Cerebellar cortex (tissue), 1 donor: ENCODE measurements around the gene PSMD1.
"Not testable (repeated sequence)": the region's sequence is repeated elsewhere in the genome, so short reads cannot be mapped to it uniquely, and the experiment has no call there.

Experiments
- DNase-seq: peaks from one replicate; pipeline ENCODE4 v3.0.0-alpha.2; 2015; ENCODE audit warnings: low spot score

The PSMD1 gene

DNA sequence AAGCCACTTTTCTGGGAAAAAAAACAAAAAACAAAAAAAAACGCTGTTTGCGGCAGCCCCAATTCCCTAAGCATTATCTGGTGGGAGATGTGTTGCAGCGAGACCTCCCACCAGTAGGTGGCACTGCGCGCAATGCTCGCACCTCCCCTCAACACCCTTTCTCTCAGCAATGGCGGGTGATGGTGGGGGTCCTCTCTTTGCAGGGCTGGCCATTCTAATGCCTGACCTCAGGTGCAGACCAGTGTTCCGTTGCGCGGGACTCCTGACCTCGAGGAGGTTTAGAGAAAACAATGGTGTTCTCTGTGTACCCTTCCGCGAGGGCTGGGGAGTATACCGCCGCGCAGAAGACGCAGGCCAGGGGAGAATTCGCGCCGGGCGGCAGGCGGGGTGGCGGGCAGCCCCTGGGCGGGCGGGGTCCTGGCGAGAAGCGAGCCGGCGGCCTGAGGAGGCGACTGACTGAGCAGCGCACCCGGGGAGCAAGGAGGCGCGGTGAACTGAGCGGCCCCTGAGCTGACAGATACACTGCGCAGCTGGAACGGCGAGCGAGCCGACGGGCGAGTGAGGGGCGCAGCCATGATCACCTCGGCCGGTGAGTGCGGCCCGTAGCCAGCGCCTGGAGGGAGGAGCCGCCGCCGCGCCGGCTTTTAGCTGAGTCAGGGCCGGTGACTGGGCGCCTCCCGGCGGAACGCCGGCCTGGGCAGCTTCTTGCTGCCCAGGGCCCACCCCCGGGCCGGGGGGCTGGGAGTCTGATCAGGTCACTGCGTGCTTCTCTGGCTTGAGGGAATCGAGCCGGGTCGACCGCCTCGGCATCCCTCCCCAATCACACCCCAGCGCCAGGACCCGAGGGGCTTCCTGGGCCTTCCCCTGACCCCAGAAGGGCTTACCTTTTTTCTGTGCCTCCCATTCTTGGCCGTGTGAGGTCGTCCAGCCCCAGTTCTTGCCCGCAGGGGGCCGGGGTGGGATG lies at the start of gene PSMD1:
PSMD1 (plus strand) TSS at position 415 of the 964 bp plus-strand sequence; CDS start at position 574, 159 bp downstream.
- peak; percentile 92 for DNase-seq

DNA sequence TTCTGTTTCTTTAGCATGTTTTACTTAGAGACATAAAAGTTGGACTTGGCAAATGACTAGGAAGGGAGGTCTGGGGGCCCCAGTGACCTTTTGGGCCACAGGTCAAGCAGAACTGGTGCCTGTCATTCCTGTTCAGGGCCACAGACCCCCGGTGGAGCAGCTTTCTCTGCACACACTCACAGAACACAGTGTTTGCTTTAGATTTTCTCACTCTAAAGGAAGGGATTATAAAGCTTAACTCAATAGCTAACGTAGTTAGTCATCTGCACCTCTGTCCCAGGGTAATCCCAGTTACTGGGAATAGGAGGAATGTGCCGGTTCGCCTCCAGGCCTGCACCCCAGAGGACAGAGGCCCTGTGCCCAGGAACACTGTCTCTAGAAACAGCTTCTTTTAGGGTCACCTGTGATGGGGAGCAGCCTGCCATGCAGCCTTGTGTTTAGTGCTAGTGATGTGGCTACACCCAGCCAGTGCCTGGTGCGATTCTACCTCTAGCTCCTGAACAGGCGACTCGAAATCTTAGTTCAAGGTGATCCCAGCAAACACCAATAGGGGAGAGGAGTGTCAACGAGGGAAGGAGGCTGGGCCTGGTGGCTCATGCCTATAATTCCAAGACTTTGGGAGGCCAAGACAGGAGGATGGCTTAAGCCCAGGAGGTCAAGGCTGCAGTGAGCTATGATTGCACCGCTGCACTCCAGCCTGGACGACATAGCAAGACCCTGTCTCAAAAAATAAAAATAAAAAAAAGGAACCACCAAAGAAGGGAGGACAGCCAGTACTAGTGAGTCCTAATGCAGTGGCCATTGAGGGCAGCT lies 49.2 kb upstream of the PSMD1 start:
- no peak for DNase-seq

DNA sequence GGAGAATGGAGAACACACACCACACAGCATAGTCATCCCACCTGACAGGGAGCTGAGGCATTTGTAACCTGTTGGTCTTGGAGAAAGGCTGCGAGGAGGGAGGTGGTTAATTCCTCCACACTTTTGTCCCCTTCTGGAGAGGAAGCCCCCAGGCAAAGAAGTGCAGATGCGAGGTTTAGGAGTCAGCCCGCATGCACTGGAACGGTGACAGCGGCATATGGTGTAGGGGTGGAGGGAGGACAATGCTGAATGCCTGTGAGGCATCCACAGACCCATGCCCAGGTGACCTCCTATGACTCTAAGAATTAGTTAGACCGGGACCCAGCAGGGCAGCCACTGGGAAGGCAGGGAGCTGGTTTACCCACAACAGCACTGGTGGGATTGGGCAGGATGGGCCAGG lies 48.5 kb upstream of the PSMD1 start:
- no peak for DNase-seq

DNA sequence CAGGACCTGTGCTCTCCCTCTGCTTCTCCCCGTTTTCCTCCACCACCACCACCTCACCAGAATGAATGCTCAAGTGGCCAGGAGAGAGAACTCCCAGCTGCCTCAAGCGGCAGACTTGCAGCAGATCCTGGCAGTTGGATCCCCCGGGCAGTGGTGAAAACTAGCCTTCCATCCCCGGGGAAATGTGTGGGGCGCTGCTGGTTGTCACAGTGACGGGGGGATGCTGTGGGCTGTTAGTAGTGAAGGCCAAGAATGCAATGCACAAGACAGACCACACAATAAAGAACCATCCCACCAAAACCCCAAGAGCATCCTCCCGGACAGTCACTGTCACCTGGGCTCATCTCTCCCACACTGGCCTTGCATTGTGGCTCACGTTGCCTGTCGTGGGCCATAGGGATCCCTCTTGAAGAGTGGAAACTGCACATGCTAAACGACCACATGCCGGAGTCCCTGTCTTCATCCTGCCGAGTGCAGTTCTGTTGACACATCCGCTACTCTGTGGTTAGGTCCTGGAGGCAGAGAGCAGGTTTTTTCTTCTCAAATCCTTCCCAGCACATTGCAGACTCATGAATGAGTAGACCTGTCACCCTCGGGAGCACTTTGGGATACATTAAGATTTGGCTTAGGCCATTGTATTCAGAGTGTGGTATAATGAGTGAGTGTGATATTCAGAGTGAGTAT lies 47.3 kb upstream of the PSMD1 start:
- DNase-seq = no peak

DNA sequence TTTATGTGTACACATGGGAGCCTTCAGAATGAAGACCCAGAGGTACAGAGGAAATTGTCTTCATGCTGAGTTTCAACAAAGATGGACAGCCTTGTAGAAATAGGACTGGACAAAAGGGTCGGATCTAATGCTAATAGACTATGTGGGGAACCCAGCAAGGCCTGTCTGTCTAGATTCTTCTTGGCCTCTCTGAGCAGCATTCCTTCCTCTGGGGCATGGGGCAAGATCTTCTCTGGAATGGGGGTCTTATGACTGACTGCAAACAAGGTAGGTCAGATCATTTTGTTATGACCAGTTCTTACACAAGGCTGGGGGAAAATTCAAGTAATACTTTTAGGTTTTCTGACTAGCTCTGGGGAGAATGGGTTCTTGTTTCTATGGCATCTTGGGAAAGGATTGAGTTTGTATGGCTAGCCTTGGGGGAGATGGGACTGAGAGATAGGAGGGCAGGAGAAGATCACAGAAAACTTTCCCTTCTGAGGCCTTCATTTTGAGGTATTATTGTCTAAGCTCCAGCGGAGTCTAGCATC lies 46.4 kb upstream of the PSMD1 start:
- no peak for DNase-seq

DNA sequence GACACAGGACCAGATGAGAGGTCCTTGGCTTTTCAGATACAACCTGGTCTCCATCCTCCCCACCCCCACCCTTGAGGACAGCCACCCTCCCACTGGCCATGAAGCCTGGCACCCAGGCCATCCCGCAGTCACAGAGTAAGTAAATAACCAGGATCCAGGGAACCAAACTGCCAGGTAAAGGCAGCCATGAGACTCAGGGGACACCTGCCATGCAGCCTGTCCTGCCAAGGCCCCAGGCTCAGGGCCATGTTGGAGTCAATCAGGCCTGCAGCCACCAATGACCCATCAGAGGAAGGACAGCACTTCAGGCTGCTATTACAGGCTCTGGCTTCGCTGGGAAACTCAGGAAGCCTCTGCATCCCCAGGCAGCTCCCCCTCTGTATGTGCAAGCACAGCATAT lies 45.1 kb upstream of the PSMD1 start:
- no peak for DNase-seq

DNA sequence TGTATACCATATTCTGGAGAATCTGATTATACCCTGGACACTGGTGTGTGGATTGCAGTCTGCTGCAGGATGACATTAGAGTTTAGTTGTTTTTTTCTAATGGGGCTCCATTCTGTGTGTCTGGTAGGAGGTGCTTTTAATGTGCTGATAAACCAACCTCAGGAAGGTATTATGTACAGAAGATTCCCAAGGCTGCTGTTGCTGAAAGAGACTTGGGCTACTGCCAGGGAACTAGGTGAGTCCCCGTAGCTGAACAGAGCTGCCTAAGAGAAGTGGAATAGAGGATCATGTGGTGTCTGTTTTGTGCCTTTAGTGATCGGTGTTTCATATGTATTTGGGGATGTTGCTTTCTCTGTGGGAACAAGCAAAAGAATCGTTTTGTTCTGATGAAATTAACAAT lies 44.2 kb upstream of the PSMD1 start:
- DNase-seq = no peak

DNA sequence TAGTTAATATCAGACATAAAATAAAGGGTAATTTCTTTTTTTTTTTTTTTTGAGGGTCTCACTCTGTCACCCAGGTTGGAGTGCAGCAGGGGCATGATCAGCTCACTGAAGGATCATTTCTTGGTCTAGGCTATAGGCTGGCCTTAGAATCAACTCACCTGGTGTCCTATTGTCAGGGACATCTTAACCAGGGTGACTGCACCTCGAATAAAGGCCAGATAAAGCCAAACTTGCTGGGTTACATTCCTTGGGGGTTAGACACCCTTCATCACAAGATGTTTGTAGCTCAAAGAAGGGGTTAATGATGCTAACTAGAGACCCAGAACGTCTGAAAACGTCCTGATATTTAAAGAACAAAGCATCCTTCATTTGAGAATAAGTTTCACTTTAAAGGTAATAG lies 42.8 kb upstream of the PSMD1 start:
- DNase-seq = no peak

DNA sequence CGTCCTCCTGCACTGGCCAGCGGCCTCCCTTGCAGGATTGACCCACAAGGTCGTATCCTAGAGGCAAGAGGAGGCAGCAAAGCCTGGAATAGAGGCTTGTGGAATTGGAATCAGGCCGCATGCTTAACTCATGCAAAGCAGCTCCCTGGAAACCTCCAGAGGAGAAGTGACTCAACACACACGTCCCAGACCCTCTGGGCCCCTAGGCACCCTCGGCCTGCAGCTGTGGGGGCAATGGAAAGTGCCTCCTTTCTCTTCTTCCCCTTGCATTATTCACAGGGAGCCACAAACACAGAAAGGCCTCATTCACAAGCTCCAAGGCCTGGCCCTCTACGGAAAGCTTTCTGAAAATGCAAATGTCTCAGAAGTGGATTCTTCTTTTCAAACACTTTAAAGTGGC lies 41.2 kb upstream of the PSMD1 start:
- no peak for DNase-seq

DNA sequence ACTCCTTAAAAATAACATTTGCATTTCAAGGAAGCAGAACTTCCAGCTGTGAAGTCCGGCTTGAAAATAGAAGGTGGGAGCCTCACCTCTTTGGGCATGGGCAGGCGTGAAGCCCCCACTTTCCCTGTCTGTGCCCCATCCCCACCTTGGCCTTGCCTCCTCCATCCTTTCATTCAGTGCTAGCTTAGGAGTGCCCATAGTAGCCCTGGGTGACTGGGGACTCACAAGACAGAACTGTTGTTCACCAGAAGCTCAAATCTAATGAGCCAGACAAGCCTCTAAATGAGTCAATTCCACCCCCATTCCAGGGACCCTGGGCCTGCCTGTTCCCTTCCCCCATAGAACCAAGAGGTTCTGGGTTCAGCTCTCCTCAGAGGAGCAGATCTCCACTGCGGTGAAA lies 40.7 kb upstream of the PSMD1 start:
- DNase-seq = no peak

DNA sequence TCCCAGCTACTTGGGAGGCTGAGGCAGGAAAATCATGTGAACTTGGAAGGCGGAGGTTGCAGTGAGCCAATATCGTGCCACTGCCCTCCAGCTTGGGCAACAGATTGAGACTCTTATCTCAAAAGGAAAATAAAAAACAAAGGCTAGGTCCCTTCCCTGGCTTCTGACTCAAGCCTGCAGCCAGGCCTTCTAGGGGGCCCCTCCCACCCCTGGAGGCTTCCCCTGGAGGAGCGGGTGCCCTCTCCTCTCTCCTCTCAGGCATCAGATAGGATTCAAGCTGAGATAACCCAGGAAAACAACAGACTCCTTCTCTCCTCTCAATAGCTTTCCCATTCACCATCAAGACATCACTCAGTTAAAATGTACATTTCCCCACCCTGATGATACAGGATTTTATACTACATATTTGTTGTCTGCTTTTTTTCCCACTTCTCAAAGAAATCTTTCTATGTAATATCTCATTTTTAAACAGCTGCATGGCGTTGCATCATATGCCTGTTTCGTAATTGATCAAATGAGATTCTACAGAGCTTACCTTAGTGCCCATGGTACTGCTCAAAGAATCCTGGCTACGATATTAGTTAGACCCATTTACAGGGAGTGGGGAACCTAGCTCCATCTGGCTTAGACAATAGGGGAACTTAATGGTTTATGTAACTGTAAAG lies 40.0 kb upstream of the PSMD1 start:
- no peak for DNase-seq

DNA sequence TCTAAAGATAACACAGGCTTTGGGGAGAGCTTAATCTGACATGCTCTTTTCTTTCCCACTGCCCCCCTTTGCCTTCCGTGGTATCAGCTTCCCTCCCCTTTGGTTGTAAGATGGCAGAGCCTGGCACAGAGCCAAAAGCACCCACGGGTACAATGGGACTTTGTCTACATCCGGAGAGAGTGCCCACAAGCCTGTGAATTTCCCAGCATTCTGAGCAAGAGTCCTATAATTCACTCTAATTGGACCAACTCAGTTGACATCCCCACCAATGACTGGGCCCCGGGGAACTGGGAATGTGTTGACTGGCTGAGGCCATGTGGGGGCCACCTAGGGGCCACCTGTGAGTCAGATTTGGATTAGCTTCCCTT lies 39.5 kb upstream of the PSMD1 start:
- no peak for DNase-seq

DNA sequence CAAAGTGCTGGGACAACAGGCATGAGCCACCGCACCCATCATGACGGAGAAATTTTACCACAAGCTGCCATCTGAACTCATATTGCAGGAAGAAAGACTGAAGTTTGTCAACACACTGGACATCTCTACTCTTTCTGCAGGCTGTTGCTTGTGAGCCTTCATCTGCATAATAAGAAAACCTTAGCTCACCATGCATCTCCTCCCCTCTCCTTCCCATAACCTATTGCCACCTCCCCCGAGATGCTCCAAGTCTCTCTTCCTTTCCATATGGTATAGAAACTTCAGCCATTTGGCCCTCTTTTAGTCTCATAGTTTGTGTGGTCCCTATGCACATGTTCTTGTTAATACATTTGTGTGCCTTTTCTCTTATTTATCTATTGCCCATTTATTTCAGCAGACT lies 38.5 kb upstream of the PSMD1 start:
- DNase-seq = no peak

DNA sequence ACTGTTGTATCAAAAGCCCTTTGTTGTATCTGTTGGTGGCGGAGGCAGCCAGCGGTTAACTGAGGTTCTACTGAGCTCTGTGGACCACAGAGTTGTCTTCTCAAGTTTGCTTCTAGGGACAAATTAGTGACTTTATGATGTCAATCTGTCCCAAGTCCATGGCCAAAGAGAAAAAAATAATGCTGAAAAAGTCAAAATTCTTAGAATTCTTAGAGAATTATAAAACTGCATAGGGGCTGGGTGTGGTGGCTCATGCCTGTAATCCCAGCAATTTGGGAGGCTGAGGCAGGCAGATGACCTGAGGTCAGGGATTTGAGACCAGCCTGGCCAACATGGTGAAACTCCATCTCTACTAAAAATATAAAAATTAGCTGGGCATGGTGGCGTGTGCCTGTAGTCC lies 31.6 kb upstream of the PSMD1 start:
- not testable (repeated sequence) for DNase-seq

DNA sequence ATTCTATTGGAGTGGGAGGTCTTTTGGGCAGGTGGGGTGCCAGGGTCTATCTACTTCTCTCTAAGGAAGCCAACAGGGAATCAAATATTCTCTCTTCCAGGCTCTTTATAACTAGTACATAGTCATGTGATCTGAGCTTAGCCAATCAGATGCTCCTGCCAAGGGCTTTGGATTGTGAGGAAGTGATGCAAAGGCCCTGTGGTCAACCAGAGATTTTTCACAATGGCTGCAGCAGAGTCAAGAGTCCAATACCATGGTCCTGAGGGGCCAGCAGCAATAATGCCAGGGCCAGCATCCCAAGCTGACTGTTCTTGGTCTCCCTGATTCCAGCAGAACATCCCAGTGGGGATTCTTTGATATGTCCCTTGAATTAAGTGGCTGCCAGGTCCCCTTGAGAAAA lies 27.8 kb upstream of the PSMD1 start:
- no peak for DNase-seq

DNA sequence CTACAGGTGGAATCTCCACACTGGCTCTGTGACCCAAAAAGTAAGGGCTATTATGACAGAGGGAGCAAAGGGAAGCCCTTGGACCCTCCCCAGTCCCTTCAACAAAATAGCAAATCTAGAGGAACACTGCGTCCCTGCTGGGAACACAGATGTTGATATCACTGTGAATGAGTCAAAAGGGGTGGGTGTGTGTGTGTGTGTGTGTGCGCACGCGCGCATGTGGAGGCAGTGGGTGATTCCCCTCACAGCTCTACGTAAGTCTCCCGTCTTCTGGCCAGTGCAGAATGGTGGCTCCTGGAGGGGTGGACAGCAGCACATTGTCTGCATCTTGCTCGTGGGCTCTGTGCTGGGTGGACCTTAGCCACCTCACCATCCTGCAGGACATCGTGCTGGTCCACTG lies 27.1 kb upstream of the PSMD1 start:
- no peak for DNase-seq

DNA sequence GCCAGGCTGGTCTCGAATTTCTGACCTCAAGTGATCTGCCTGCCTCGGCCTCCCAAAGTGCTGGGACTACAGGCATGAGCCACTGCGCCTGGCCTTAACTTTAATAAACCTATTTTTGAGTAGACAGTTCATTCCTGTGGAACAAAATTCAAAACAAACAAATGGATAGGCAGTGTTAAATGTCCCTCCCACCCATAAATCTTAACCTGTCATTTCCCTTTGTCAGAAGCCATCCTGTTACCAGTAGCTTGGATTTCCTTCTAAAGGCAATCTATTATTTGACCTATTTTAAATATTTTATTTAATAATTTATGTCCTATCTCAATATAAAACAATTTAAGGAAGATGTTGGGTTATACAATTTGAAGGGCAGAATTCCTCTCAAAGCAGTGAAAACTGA lies 25.9 kb upstream of the PSMD1 start:
- DNase-seq = no peak

DNA sequence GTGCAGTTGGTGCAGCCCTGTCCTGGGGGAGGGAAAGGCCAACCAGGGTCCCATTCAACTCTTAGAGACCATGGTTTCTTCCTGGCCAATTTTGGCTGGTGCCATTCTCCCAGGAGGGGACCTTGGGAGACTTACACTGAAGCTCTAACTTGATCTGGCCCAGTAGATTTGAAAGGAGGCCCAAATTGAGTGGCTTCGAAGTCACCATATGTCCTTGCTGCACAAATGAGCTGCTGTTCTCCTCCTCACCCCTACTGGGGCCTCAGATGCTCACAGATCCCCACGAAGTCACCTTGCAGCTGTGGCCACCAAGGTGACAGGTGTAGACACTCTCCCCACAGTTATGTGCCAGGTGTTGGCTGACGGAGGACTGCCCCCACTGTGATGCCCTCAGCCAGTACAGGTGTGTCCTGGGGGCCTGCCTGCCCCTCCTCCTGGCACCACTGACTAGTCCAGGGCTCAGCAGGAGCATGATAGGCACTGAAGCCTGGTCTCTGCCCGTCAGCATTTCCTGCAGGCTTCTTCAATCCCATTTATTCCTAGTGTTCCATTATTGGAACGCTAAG lies 24.0 kb upstream of the PSMD1 start:
- no peak for DNase-seq

DNA sequence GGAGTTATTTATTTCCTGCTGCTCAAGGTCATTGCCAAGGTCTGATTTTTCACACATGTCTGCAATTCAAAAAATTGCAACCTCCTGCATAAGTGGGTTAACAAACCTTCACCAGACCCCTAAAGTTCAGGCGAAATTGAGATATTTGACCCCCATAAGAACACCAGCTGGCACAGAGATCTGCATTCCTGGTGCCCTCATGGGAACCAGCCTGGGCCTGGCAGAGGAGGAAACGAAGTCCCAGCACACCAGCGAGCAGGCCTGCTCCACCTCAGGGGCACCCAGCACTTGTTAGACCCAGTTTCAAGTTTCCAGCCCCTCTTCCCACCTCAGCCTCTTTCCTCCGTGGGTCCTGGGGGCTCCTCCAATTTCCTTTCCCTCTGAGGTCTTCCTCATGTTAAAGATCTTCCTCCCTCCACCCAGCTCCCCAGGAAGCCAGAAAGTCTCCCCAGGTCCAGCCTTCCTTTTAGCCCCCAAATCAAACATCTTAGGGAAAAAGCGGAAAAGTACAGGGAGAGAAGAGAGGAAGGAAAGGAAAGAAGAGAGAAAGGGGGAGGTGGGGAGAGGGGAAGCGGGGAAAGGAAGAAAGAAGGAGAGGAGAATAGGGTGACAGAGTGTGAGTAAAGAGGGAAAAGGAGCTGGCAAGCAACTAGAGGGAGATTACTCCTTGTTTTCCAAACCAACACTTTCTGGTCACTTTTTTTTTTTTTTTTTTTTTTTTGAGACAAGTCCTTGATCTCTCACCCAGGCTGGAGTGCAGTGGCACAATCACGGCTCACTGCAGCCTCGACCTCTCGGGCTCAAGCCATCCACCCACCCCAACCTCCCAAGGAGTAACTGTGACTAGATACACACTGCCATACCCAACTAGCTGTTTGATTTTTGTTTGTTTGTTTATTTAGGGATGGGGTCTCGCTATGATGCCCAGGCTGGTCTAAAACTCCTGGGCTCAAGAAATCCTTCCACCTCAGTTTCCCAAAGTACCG lies 23.2 kb upstream of the PSMD1 start:
- no peak for DNase-seq

DNA sequence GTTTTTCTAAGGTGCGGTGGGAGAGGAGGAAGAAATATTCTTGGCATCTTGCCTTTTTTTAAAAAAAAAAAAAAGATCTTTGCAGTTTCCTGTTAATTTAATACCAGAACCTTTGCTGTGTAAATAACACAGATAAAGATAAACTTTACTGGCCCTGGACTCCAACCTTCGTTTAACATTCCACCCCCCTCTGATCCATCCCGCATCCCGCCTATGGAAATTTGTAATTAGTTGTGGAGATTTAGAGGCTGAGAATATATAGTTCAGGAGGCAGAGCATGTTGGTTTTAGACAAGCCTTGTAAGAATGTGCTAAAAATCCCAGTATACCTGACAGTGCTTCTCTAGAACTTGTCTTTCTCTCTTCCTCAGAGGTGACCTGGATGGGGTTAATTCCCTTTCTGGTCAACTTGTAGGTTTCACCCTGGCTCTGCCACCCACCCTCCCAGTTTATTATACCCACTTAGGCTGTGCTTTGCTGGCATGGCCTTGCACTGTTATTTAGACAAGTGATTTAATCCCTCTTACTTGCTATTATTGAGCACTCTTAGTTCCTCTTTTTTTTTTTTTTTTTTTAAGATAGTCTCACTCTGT lies 22.3 kb upstream of the PSMD1 start:
- DNase-seq = no peak
